ENCODE data around the gene SPON1.

The SPON1 gene

DNA sequence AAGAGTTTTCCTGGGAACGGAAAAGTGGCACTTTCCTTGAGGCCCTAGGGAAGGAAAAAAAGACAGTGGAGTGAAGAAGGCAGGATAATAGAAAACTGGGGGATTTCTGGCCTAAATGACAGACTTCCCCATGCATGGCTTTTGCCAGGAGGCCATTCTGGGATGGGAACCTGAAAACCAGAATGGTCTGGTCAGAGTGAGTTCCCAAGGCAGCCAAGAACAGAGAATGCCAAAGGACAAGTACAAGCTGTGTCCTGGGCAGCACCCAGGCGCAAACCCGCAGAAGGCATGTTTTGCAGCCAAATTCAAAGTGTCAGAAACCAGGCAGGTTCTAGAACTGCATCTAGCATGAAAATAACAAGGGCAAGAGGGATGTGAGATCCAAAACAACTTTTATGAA is 162.4 kb downstream of the SPON1 start:
- CTCF ChIA-PET, result no interaction called here
- no peak for TF ChIP-seq BHLHE40 (IDR thresholded peaks at IDR 0.05; ENCODE audit: borderline replicate concordance)
- no peak for TF ChIP-seq ELF4 (IDR thresholded peaks at IDR 0.05)
- TF ChIP-seq ZNF384 (IDR thresholded peaks at IDR 0.05), result no peak
- TF ChIP-seq, protein P1, sequence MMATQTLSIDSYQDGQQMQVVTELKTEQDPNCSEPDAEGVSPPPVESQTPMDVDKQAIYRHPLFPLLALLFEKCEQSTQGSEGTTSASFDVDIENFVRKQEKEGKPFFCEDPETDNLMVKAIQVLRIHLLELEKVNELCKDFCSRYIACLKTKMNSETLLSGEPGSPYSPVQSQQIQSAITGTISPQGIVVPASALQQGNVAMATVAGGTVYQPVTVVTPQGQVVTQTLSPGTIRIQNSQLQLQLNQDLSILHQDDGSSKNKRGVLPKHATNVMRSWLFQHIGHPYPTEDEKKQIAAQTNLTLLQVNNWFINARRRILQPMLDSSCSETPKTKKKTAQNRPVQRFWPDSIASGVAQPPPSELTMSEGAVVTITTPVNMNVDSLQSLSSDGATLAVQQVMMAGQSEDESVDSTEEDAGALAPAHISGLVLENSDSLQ (IDR thresholded peaks at IDR 0.05), result no peak
- POLR2A ChIA-PET, result no interaction called here
- no peak for DNase-seq (ENCODE audit: extremely low spot score)

DNA sequence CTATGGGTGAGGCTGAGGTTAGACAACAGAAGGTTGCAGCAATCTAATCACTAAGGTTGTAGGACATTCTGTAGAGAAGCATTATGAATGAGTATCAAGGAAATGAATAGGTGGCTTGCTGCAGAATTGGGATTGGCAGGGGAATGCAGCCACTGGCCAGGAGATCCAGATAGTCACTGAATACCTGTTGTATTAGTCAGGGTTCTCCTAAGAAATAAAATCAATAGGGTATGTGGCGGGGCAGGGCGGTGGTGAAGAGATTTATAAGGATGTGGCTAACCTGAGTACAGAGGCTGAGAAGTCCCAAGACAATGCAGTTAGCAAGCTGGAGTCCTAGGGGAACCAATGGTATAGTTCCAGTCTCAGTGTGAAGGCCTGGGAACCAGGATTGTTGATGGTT is 163.0 kb downstream of the SPON1 start:
- CTCF ChIA-PET, result no interaction called here

DNA sequence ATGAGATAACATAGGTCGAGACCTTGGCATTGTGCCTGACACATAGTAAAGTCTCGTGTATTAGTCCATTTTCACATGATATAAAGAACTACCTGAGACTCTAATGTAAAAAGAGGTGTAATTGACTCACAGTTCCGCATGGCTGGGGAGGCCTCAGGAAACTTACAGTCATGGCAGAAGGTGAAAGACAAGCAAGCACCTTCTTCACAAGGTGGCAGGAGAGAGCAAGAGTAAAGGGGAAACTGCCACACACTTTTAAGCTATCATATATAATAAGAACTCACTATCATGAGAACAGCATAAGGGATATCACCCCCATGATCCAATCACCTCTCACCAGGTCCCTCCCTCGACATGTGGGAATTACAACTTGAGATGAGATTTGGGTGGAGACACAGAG is 165.2 kb downstream of the SPON1 start:
- CTCF ChIA-PET, result no interaction called here
- TF ChIP-seq BHLHE40 (IDR thresholded peaks at IDR 0.05; ENCODE audit: borderline replicate concordance) (no peak), FOXA1 (IDR thresholded peaks at IDR 0.05) (no peak)

More for the DNA sequence above, 163.0 kb downstream of the SPON1 start:
- no peak for TF ChIP-seq TARDBP (IDR thresholded peaks at IDR 0.05)
- TF ChIP-seq BHLHE40 (IDR thresholded peaks at IDR 0.05; ENCODE audit: borderline replicate concordance), result no peak
- no peak for TF ChIP-seq NFRKB (IDR thresholded peaks at IDR 0.05)
- TF ChIP-seq LEF1 (IDR thresholded peaks at IDR 0.05; ENCODE audit: borderline replicate concordance), result no peak
- no peak for TF ChIP-seq L3MBTL2 (conservative IDR thresholded peaks at IDR 0.05)
- no peak for TF ChIP-seq ELF4 (IDR thresholded peaks at IDR 0.05)
- no peak for TF ChIP-seq FOXA1 (IDR thresholded peaks at IDR 0.05)
- no peak for TF ChIP-seq HDGF (IDR thresholded peaks at IDR 0.05; ENCODE audit: borderline replicate concordance)
- TF ChIP-seq ARNT (IDR thresholded peaks at IDR 0.05), result no peak
- TF ChIP-seq SP1 (IDR thresholded peaks at IDR 0.05), result no peak
- no peak for TF ChIP-seq SUZ12 (IDR thresholded peaks at IDR 0.05)
- no peak for TF ChIP-seq FOXM1 (IDR thresholded peaks at IDR 0.05; ENCODE audit: borderline replicate concordance)
- TF ChIP-seq, protein P1 (IDR thresholded peaks at IDR 0.05), result no peak
- TF ChIP-seq CTBP1 (IDR thresholded peaks at IDR 0.05; ENCODE audit: borderline replicate concordance), result no peak
- no peak for DNase-seq (ENCODE audit: extremely low spot score)
- POLR2A ChIA-PET, result no interaction called here

DNA sequence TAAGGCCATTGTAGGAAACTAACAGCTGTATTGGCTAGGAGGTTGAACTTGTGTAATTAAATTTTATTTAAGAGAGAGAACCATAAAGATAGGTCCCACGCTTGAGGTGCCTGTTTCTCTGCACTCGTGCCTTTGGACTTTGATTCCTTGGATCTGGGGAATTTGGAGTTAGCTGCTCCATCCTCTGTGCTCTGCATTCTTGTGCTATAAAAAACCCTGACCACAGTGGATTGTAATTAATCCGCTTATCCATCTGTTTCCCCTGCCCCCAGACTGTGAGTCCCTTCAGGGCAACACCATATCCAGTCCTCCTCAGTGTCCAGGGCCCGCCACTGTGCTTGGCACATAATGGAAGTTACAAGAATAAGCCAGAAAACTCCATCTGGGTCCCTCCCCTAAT is 169.8 kb downstream of the SPON1 start:
- no peak for DNase-seq (ENCODE audit: extremely low spot score)
- no peak for TF ChIP-seq SP1 (IDR thresholded peaks at IDR 0.05)
- no peak for TF ChIP-seq SUZ12 (IDR thresholded peaks at IDR 0.05)
- TF ChIP-seq BHLHE40 (IDR thresholded peaks at IDR 0.05; ENCODE audit: borderline replicate concordance), result no peak
- ChIA-PET CTCF (no interaction called here), POLR2A (no interaction called here)

More for the DNA sequence above, 165.2 kb downstream of the SPON1 start:
- DNase-seq (ENCODE audit: extremely low spot score), result no peak
- POLR2A ChIA-PET, result no interaction called here

DNA sequence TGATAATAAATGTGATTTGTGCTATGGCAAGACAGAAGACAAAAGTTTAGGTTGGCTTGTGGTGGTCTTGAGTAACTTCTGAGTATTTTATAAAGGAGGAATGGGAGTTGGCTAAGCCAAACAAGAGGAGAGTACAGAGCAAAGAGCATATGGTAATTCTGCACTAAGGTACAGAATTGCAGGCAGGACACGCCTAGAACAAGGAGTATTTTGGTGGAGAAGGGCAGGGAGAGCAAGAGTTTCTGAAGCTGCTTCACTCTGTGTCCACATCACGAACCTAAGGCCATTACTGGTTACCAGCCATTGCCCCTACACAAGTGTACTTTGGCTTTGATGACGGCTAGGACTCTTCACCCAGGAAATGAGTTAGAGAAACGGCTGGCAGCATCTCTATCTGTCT is 170.9 kb downstream of the SPON1 start:
- CTCF ChIA-PET, result no interaction called here
- no peak for DNase-seq (ENCODE audit: extremely low spot score)
- POLR2A ChIA-PET, result no interaction called here
- no peak for TF ChIP-seq TARDBP (IDR thresholded peaks at IDR 0.05)
- no peak for TF ChIP-seq SP1 (IDR thresholded peaks at IDR 0.05)
- no peak for TF ChIP-seq LEF1 (IDR thresholded peaks at IDR 0.05; ENCODE audit: borderline replicate concordance)
- TF ChIP-seq FOXK2 (IDR thresholded peaks at IDR 0.05), result no peak
- no peak for TF ChIP-seq ZNF384 (IDR thresholded peaks at IDR 0.05)
- no peak for TF ChIP-seq L3MBTL2 (conservative IDR thresholded peaks at IDR 0.05)
- no peak for TF ChIP-seq BHLHE40 (IDR thresholded peaks at IDR 0.05; ENCODE audit: borderline replicate concordance)
- TF ChIP-seq ELF4 (IDR thresholded peaks at IDR 0.05), result no peak
- TF ChIP-seq HDGF (IDR thresholded peaks at IDR 0.05; ENCODE audit: borderline replicate concordance), result no peak
- no peak for TF ChIP-seq CTBP1 (IDR thresholded peaks at IDR 0.05; ENCODE audit: borderline replicate concordance)
- TF ChIP-seq SUZ12 (IDR thresholded peaks at IDR 0.05), result no peak
- TF ChIP-seq, protein P1 (IDR thresholded peaks at IDR 0.05), result no peak
- TF ChIP-seq ARNT (IDR thresholded peaks at IDR 0.05), result no peak
- no peak for TF ChIP-seq NFRKB (IDR thresholded peaks at IDR 0.05)
- TF ChIP-seq FOXM1 (IDR thresholded peaks at IDR 0.05; ENCODE audit: borderline replicate concordance), result no peak

DNA sequence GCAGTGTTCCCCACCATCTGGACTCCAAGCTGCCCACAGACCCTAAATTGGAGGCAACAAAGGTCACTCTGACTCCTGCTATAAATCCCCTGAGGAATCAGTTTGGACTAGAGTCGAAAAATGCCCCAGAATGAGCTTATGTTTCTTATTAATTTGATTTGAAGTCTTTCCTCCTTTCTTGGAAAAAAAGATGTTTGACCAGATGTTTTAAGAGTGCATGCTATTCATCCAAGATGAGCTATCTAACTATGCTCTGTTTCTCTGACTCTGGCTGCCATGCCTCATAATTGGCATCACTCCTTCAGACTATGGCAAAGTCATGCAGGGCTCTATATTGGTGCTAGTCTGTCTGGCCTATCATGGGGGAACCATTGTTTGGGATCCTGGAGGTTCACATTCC is 174.0 kb downstream of the SPON1 start:
- POLR2A ChIA-PET, result no interaction called here
- CTCF ChIA-PET, result interaction anchor here (0.7 kb wide), 1 partner anchor 12 kb away, joined by 3 read pairs; no protein-coding TSS in a partner anchor
- DNase-seq (ENCODE audit: extremely low spot score), result no peak
- TF ChIP-seq FOXK2 (IDR thresholded peaks at IDR 0.05) (no peak), ELF4 (IDR thresholded peaks at IDR 0.05) (no peak), ARNT (IDR thresholded peaks at IDR 0.05) (no peak), CTBP1 (IDR thresholded peaks at IDR 0.05; ENCODE audit: borderline replicate concordance) (no peak)

DNA sequence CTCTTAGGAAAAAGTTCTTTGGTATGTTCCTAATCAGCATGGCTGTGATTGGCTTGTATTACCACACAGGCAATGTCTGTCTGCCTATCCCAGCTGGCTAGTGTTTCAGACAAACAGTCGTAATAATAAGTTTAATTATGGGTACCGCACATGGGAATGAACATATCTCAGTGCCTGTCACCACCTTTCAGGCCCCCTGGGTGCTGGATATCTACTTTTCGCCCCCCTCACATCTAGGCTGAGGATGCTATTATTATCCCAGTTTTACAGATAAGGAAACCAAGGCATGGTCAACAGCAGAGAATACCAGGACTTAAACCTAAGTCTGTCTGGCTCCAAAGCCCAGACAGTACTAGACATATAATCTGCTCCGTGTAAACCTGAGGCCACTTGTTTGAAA is 174.8 kb downstream of the SPON1 start:
- TF ChIP-seq BHLHE40 (IDR thresholded peaks at IDR 0.05; ENCODE audit: borderline replicate concordance) (no peak), CTBP1 (IDR thresholded peaks at IDR 0.05; ENCODE audit: borderline replicate concordance) (no peak), HDGF (IDR thresholded peaks at IDR 0.05; ENCODE audit: borderline replicate concordance) (no peak), LEF1 (IDR thresholded peaks at IDR 0.05; ENCODE audit: borderline replicate concordance) (no peak), NFRKB (IDR thresholded peaks at IDR 0.05) (no peak), L3MBTL2 (conservative IDR thresholded peaks at IDR 0.05) (no peak)
- TF ChIP-seq, protein P1 (IDR thresholded peaks at IDR 0.05), result no peak
- ChIA-PET CTCF (no interaction called here), POLR2A (no interaction called here)
- no peak for DNase-seq (ENCODE audit: extremely low spot score)
